Activated gamma-delta T cell (primary cell): ENCODE data around the gene NEK4.
"Not testable (repeated sequence)": the region's sequence is repeated elsewhere in the genome, so short reads cannot be mapped to it uniquely, and the experiment has no call there.

ENCODE experiments used
- DNase-seq: peaks from one replicate; lab custom pipeline; 2025; lab: John Stamatoyannopoulos, UW

The NEK4 gene

GRCh38 chr3:52777959-52778805, 7.4 kb upstream of the NEK4 start:
- no peak for DNase-seq

GRCh38 chr3:52777127-52777958, 6.6 kb upstream of the NEK4 start, which contains the start of gene ITIH1:
Gene ITIH1 (plus strand): TSS chr3:52777599. CDS start chr3:52777616, 17 bp downstream.
- DNase-seq, result no peak

GRCh38 chr3:52776486-52776885, 5.7 kb upstream of the NEK4 start:
- DNase-seq, result not testable (repeated sequence)

- no peak for DNase-seq
These were observed 5.1 kb upstream of the NEK4 start for GRCh38 chr3:52775877-52776276.

GRCh38 chr3:52774901-52775864, 4.4 kb upstream of the NEK4 start:
- DNase-seq, result no peak

- DNase-seq, result no peak
These were observed 3.5 kb upstream of the NEK4 start for GRCh38 chr3:52774066-52774713.

- DNase-seq, result no peak
These were observed 2.8 kb upstream of the NEK4 start for GRCh38 chr3:52773361-52774065.

- DNase-seq, result no peak
These were observed 962 bp upstream of the NEK4 start for GRCh38 chr3:52771702-52772101.

GRCh38 chr3:52771334-52771681, 568 bp upstream of the NEK4 start:
- DNase-seq, result no peak

- no peak for DNase-seq
These were observed 819 bp downstream of the NEK4 start for GRCh38 chr3:52769786-52770455.

- no peak for DNase-seq
These were observed 7.3 kb downstream of the NEK4 start for GRCh38 chr3:52763466-52763865.

GRCh38 chr3:52756141-52756540, 14.6 kb downstream of the NEK4 start:
- DNase-seq, result no peak

GRCh38 chr3:52754373-52754772, 16.4 kb downstream of the NEK4 start:
- no peak for DNase-seq

GRCh38 chr3:52752045-52752660, 18.6 kb downstream of the NEK4 start:
- DNase-seq, result no peak

GRCh38 chr3:52743721-52744120, 27.0 kb downstream of the NEK4 start:
- DNase-seq, result no peak

- no peak for DNase-seq
These were observed 27.6 kb downstream of the NEK4 start for GRCh38 chr3:52743152-52743551.

- no peak for DNase-seq
These were observed 28.2 kb downstream of the NEK4 start for GRCh38 chr3:52742418-52743041.

GRCh38 chr3:52739730-52740129, 31.0 kb downstream of the NEK4 start:
- no peak for DNase-seq

GRCh38 chr3:52733256-52733891, 37.4 kb downstream of the NEK4 start:
- no peak for DNase-seq
